HepG2 (cell line): Measurements from ENCODE around the gene KIF26B. TPM values are rescaled to one million over a fixed set of nuclear protein-coding genes. Genes with fewer than 3 reads are reported as not detected.

Experiments
- ATAC-seq: fragments of 200-7000 bp; cut with Tn5 transposase; 3 replicates; pipeline ENCODE4 v1.9.1; 2020; ENCODE audit warnings: mild to moderate bottlenecking, moderate library complexity
- BruUV-seq: library from RNA; stranded (reverse); fragments of 400-500 nt; replicated peaks from 2 replicates; lab custom pipeline; 2021; lab: Mats Ljungman, UMichigan
- CTCF ChIA-PET: fragments of 300-600 bp; formaldehyde crosslinking; extraction: SDS; loops from one replicate; lab custom pipeline; 2021; ENCODE audit warnings: low total read pairs, inconsistent platforms, low intra/inter-chr PET ratio; lab: Yijun Ruan, JAX
- POLR2A ChIA-PET: fragments of 350-600 bp; sonication (Branson Sonifier 250); formaldehyde crosslinking; loops from one replicate; lab custom pipeline; 2020; ENCODE audit warnings: antibody characterized with exemption, inconsistent platforms; lab: Yijun Ruan, JAX
- DNase-seq: peaks from one replicate; pipeline ENCODE4 v3.0.0-alpha.2; 2015; ENCODE audit warnings: low spot score
- FAIRE-seq: peaks from 3 replicates; lab custom pipeline; 2011; peaks lifted over from hg19 to GRCh38; lab: Jason Lieb, UNC
- H2AFZ ChIP-seq: one replicate; pipeline ENCODE4 v1.6.1; 2011; ENCODE audit warnings: low read length, inconsistent platforms
- H3K27ac ChIP-seq: fragments of 300-600 bp; 3 replicates; pipeline ENCODE4 v1.8.0; 2011; ENCODE audit warnings: mixed run types, mild to moderate bottlenecking, mixed read lengths, low read length, inconsistent platforms; ENCODE audit not compliant: insufficient read depth; ENCODE audit errors: extremely low read length
- H3K27me3 ChIP-seq, 2 experiments: fragments of 200-600 bp in 1 of 2; 2 replicates in 1 of 2; 3 replicates in 1 of 2; pipeline versions ENCODE4 v1.6.0 to v1.8.0; 2011; ENCODE audit warnings: low read length in 2 of 2, mild to moderate bottlenecking in 2 of 2, moderate library complexity in 2 of 2, inconsistent platforms in 1 of 2; ENCODE audit not compliant: insufficient read depth in 2 of 2, control insufficient read depth in 1 of 2
- H3K36me3 ChIP-seq, 2 experiments: fragments of 200-600 bp in 1 of 2; replicated peaks in 1 of 2; 2 replicates in 1 of 2; 3 replicates in 1 of 2; pipeline versions ENCODE4 v1.5.1 to v1.8.0; 2011; ENCODE audit warnings: low read length in 2 of 2, inconsistent platforms in 1 of 2; ENCODE audit not compliant: insufficient read depth in 2 of 2, control insufficient read depth in 1 of 2
- H3K4me1 ChIP-seq: 2 replicates; pipeline ENCODE4 v1.5.1; 2012; ENCODE audit warnings: low read length, inconsistent platforms; ENCODE audit not compliant: insufficient read depth
- H3K4me2 ChIP-seq: 2 replicates; pipeline ENCODE4 v1.6.0; 2011; ENCODE audit warnings: low read depth, low read length, inconsistent platforms
- H3K4me3 ChIP-seq, 3 experiments: fragments of 200-600 bp in 1 of 3; sonication (generic), shearing (Covaris generic) in 1 of 3; replicated peaks in 1 of 3; 2 replicates each; pipeline ENCODE4 v1.5.1; 2011 to 2016; ENCODE audit warnings: low read length in 3 of 3, inconsistent platforms in 2 of 3, low read depth in 2 of 3, mild to moderate bottlenecking in 2 of 3, control low read depth in 1 of 3, mixed read lengths in 1 of 3; ENCODE audit not compliant: insufficient read depth in 1 of 3
- H3K79me2 ChIP-seq: one replicate; pipeline ENCODE4 v1.6.1; 2011; ENCODE audit warnings: low read length, inconsistent platforms; ENCODE audit not compliant: insufficient read depth
- H3K9ac ChIP-seq: 2 replicates; pipeline ENCODE4 v1.6.0; 2011; ENCODE audit warnings: mild to moderate bottlenecking, low read depth, low read length, inconsistent platforms; ENCODE audit not compliant: insufficient read depth
- H3K9me3 ChIP-seq: 2 replicates; pipeline ENCODE4 v1.5.1; 2012; ENCODE audit warnings: mild to moderate bottlenecking, low read length
- H4K20me1 ChIP-seq: 2 replicates; pipeline ENCODE4 v1.6.0; 2011; ENCODE audit warnings: inconsistent platforms, mild to moderate bottlenecking, low read length, moderate library complexity; ENCODE audit not compliant: insufficient read depth
- NFIB ChIP-seq: sonication (generic); formaldehyde crosslinking; IDR thresholded peaks from 2 replicates; pipeline ENCODE4 v1.9.0; 2021; ENCODE audit warnings: missing genetic modification reagents, mild to moderate bottlenecking, borderline replicate concordance
- PHF20 ChIP-seq: sonication (generic); formaldehyde crosslinking; IDR thresholded peaks from 2 replicates; pipeline ENCODE4 v1.5.0; 2020; ENCODE audit warnings: mild to moderate bottlenecking, missing genetic modification reagents
- POGZ ChIP-seq: sonication (generic); formaldehyde crosslinking; IDR thresholded peaks from 2 replicates; pipeline ENCODE4 v1.4.0; 2020; ENCODE audit warnings: mild to moderate bottlenecking, missing genetic modification reagents
- RFXAP ChIP-seq: sonication (generic); formaldehyde crosslinking; IDR thresholded peaks from 2 replicates; pipeline ENCODE4 v1.4.0; 2020; ENCODE audit warnings: missing genetic modification reagents, borderline replicate concordance
- STAT5B ChIP-seq: sonication (generic); formaldehyde crosslinking; IDR thresholded peaks from 2 replicates; pipeline ENCODE4 v1.4.0; 2020; ENCODE audit warnings: missing genetic modification reagents
- TMF1 ChIP-seq: sonication (generic); formaldehyde crosslinking; IDR thresholded peaks from 2 replicates; pipeline ENCODE4 v1.8.1; 2022; ENCODE audit warnings: low read depth, missing genetic modification reagents
- UBTF ChIP-seq: sonication (generic); formaldehyde crosslinking; IDR thresholded peaks from 2 replicates; pipeline ENCODE4 v1.4.0; 2020; ENCODE audit warnings: mild to moderate bottlenecking, missing genetic modification reagents
- ZBED4 ChIP-seq: sonication (generic); formaldehyde crosslinking; IDR thresholded peaks from 2 replicates; pipeline ENCODE4 v1.4.0; 2020; ENCODE audit warnings: missing genetic modification reagents, borderline replicate concordance
- ZNF101 ChIP-seq: sonication (generic); formaldehyde crosslinking; IDR thresholded peaks from 2 replicates; pipeline ENCODE4 v1.4.0; 2020; ENCODE audit warnings: mild to moderate bottlenecking, low read depth, missing genetic modification reagents, borderline replicate concordance
- ZNF550 ChIP-seq: sonication (generic); formaldehyde crosslinking; IDR thresholded peaks from 2 replicates; pipeline ENCODE4 v1.4.0; 2020; ENCODE audit warnings: mild to moderate bottlenecking, missing genetic modification reagents, borderline replicate concordance
- ZNF609 ChIP-seq: sonication (generic); formaldehyde crosslinking; IDR thresholded peaks from 2 replicates; pipeline ENCODE4 v1.4.0; 2020; ENCODE audit warnings: mild to moderate bottlenecking, missing genetic modification reagents, borderline replicate concordance
- ZNF7 ChIP-seq: IDR thresholded peaks from 2 replicates; pipeline ENCODE4 v1.6.1; 2016; ENCODE audit warnings: missing biosample characterization, missing genetic modification reagents
- whole genome bisulfite sequencing: methylation state at CpG from one replicate; pipeline ENCODE4 v1.1.6; 2017; ENCODE audit warnings: low lambda C conversion rate; 5-methylcytosine and 5-hydroxymethylcytosine counted together
- in situ Hi-C: cut with HindIII; loops from 2 replicates; pipeline ENCODE4 v1.10.0; 2017; ENCODE audit warnings: low pct_unique_long_range_greater_than_20kb; ENCODE audit not compliant: extremely low pct_ligation_motif_present
- intact Hi-C: fragments of 100-400 bp; cut with micrococcal nuclease; formaldehyde crosslinking; loops from one replicate; pipeline ENCODE4 v1.10.0; 2022; ENCODE audit not compliant: unreplicated experiment
- polyA plus RNA-seq, 8 experiments: library from polyadenylated mRNA; depleted of rRNA in 3 of 8; stranded (reverse) in 7 of 8; unstranded in 1 of 8; fragments of >200 nt; fragmentation: Illumina TruSeq in 4 of 8; extraction: Trizol in 4 of 8; gene quantifications; 2 replicates each; pipeline versions ENCODE4 v1.2.1 to v1.2.3, GENCODE V29; 2011 to 2016; ENCODE audit warnings: low read depth in 4 of 8, missing spikeins in 1 of 8, mixed read lengths in 1 of 8; ENCODE audit not compliant: insufficient read depth in 1 of 8
- total RNA-seq, 5 experiments: library from RNA; depleted of rRNA; stranded (reverse); fragments of >200 nt; fragmentation: Illumina TruSeq; extraction: Trizol; gene quantifications; 2 replicates each; pipeline ENCODE4 v1.2.3, GENCODE V29; 2016; ENCODE audit warnings: low read depth in 1 of 5

The KIF26B gene
- total and polyA plus RNA-seq, 2 of the 13 experiments (the other 11 are each of a cell fraction or from before 2014, with no cell fraction given), result 0.08 to 0.09 TPM

GRCh38 chr1:245272676-245273075, 117.9 kb downstream of the KIF26B start:
- Histone ChIP-seq H3K36me3 (no peaks in the 10 kb centered on the region), H3K27me3 (no peaks in the 10 kb centered on the region; a peak in 1 of 5 replicates), H2AFZ (no peak overlapping the region), H3K4me1 (peaks cover 10% of the 10 kb centered on the region; the same call in 1 of the 2 replicates), H3K9me3 (no peaks in the 10 kb centered on the region), H3K9ac (no peak overlapping the region), H3K79me2 (no peaks in the 10 kb centered on the region), H4K20me1 (no peaks in the 10 kb centered on the region), H3K27ac (no peak overlapping the region), H3K4me3 (no peak overlapping the region), H3K4me2 (no peak overlapping the region)
- CTCF ChIA-PET, result no interaction called here
- FAIRE-seq (no peak), DNase-seq (no peak), ATAC-seq (no peak)
- POLR2A ChIA-PET, result no interaction called here
- intact Hi-C loops, result no loop called here
- BruUV-seq, result no TSS peak
- in situ Hi-C loops, result loop anchor here (10.0 kb wide), 1 partner anchor 198 kb away; no protein-coding TSS in a partner anchor
- TF ChIP-seq RFXAP (CRISPR knock-in tag), result no peak
- no peak for TF ChIP-seq ZNF550 (CRISPR knock-in tag)
- TF ChIP-seq PHF20, result no peak
- no peak for TF ChIP-seq STAT5B
- TF ChIP-seq ZNF609, result no peak
- TF ChIP-seq NFIB, result no peak
- TF ChIP-seq ZNF7 (CRISPR knock-in tag), result no peak
- TF ChIP-seq POGZ (CRISPR knock-in tag), result no peak
- TF ChIP-seq TMF1, result no peak
- TF ChIP-seq ZBED4 (CRISPR knock-in tag), result no peak
- no peak for TF ChIP-seq ZNF101 (CRISPR knock-in tag)
- TF ChIP-seq UBTF, result no peak
- 32% methylated on average over 4 of the region's 4 CpGs for WGBS
